GM23338 (cell line): ENCODE data around the gene GRIPAP1. TPM values are rescaled to one million over a fixed set of nuclear protein-coding genes. Genes with fewer than 3 reads are reported as not detected.

Experiments used
- ATAC-seq: fragments of 200-7000 bp; cut with Tn5 transposase; 3 replicates; pipeline ENCODE4 v1.9.1; 2020
- DNase-seq: peaks from one replicate; pipeline ENCODE4 v3.0.0-alpha.2; 2015; ENCODE audit warnings: low spot score
- H2AFZ ChIP-seq: fragments of 200-600 bp; sonication (generic); 2 replicates; pipeline ENCODE4 v1.8.0; 2016; ENCODE audit warnings: antibody characterized with exemption, mild to moderate bottlenecking, moderate library complexity
- H3F3A ChIP-seq: fragments of 200-600 bp; sonication (generic); replicated peaks from 2 replicates; pipeline ENCODE4 v1.8.0; 2017; ENCODE audit warnings: antibody characterized with exemption, mixed run types, low read depth
- H3K27ac ChIP-seq: fragments of 200-600 bp; sonication (generic); 2 replicates; pipeline ENCODE4 v1.6.1; 2016; ENCODE audit warnings: low read depth
- H3K27me3 ChIP-seq: fragments of 200-600 bp; sonication (generic); 2 replicates; pipeline ENCODE4 v1.8.0; 2016; ENCODE audit warnings: mild to moderate bottlenecking, mixed run types, moderate library complexity; ENCODE audit not compliant: insufficient read depth
- H3K36me3 ChIP-seq: fragments of 200-600 bp; sonication (generic); 2 replicates; pipeline ENCODE4 v1.8.0; 2016; ENCODE audit warnings: mild to moderate bottlenecking; ENCODE audit not compliant: insufficient read depth
- H3K4me1 ChIP-seq: fragments of 200-600 bp; sonication (generic); 2 replicates; pipeline ENCODE4 v1.8.0; 2016; ENCODE audit warnings: mild to moderate bottlenecking, moderate library complexity; ENCODE audit not compliant: insufficient read depth
- H3K4me2 ChIP-seq: fragments of 200-600 bp; sonication (generic); 2 replicates; pipeline ENCODE4 v1.7.1; 2017; ENCODE audit warnings: mixed run types
- H3K4me3 ChIP-seq: fragments of 200-600 bp; sonication (generic); 2 replicates; pipeline ENCODE4 v1.6.1; 2016; ENCODE audit warnings: mixed run types
- H3K79me2 ChIP-seq: fragments of 200-600 bp; sonication (generic); replicated peaks from 2 replicates; pipeline ENCODE4 v1.8.0; 2017; ENCODE audit warnings: mild to moderate bottlenecking; ENCODE audit not compliant: insufficient read depth
- H3K9me2 ChIP-seq: fragments of 200-600 bp; sonication (generic); 2 replicates; pipeline ENCODE4 v1.8.0; 2017; ENCODE audit not compliant: insufficient read depth
- H4K20me1 ChIP-seq: fragments of 200-600 bp; sonication (generic); replicated peaks from 2 replicates; pipeline ENCODE4 v1.8.0; 2017; ENCODE audit warnings: mild to moderate bottlenecking; ENCODE audit not compliant: insufficient read depth
- H3K27ac Mint-ChIP-seq: 2 replicates; pipeline ENCODE4 v1.8.0; 2020; ENCODE audit warnings: inconsistent platforms, mild to moderate bottlenecking, moderate library complexity, mixed read lengths
- H3K27me3 Mint-ChIP-seq: 3 replicates; pipeline ENCODE4 v1.8.0; 2022; ENCODE audit warnings: low read depth, mild to moderate bottlenecking, moderate library complexity, mixed read lengths, inconsistent platforms; ENCODE audit not compliant: insufficient read depth, poor library complexity
- H3K36me3 Mint-ChIP-seq: 3 replicates; pipeline ENCODE4 v1.8.0; 2021; ENCODE audit warnings: low read depth, mild to moderate bottlenecking, inconsistent platforms, moderate library complexity, mixed read lengths
- H3K4me1 Mint-ChIP-seq: 3 replicates; pipeline ENCODE4 v1.8.0; 2020; ENCODE audit warnings: mild to moderate bottlenecking, inconsistent platforms, mixed read lengths
- H3K4me3 Mint-ChIP-seq: 3 replicates; pipeline ENCODE4 v1.8.0; 2021; ENCODE audit warnings: moderate library complexity, mild to moderate bottlenecking, inconsistent platforms, mixed read lengths
- H3K9me3 Mint-ChIP-seq: 3 replicates; pipeline ENCODE4 v1.8.0; 2020; ENCODE audit warnings: moderate library complexity, mild to moderate bottlenecking, inconsistent platforms, mixed read lengths
- CREB1 ChIP-seq: fragments of 250-450 bp; sonication (Bioruptor Pico); IDR thresholded peaks from 2 replicates; pipeline ENCODE4 v1.5.0; 2020; ENCODE audit warnings: low read depth, mild to moderate bottlenecking, moderate library complexity
- CTCF ChIP-seq, 2 experiments: fragments of 200-600 bp in 1 of 2; sonication (generic) in 1 of 2; conservative IDR thresholded peaks; 2 replicates each; pipeline versions ENCODE4 v1.5.1 to v1.6.1; 2016 to 2017; ENCODE audit warnings: antibody characterized with exemption in 2 of 2, low read depth in 2 of 2, mild to moderate bottlenecking in 2 of 2, moderate library complexity in 1 of 2
- ETS1 ChIP-seq: IDR thresholded peaks from 2 replicates; pipeline ENCODE4 v1.6.1; 2016; ENCODE audit warnings: antibody characterized with exemption
- EZH2 ChIP-seq: fragments of 200-600 bp; sonication (generic); IDR thresholded peaks from one replicate; pipeline ENCODE4 v1.8.0; 2017; ENCODE audit warnings: antibody characterized with exemption, mild to moderate bottlenecking, low read depth; ENCODE audit not compliant: unreplicated experiment
- EZH2phosphoT487 ChIP-seq: fragments of 200-600 bp; sonication (generic); IDR thresholded peaks from one replicate; pipeline ENCODE4 v1.8.1; 2018; ENCODE audit warnings: antibody characterized with exemption; ENCODE audit not compliant: unreplicated experiment
- JUNB ChIP-seq: IDR thresholded peaks from one replicate; pipeline ENCODE4 v1.6.1; 2016; ENCODE audit warnings: antibody characterized with exemption; ENCODE audit not compliant: unreplicated experiment
- NANOG ChIP-seq: IDR thresholded peaks from 2 replicates; pipeline ENCODE4 v1.6.1; 2016; ENCODE audit warnings: antibody characterized with exemption, borderline replicate concordance
- POLR2AphosphoS5 ChIP-seq: IDR thresholded peaks from 2 replicates; pipeline ENCODE4 v1.6.1; 2016; ENCODE audit warnings: antibody characterized with exemption, low read depth
- STAT1 ChIP-seq: IDR thresholded peaks from one replicate; pipeline ENCODE4 v1.6.1; 2016; ENCODE audit warnings: antibody characterized with exemption; ENCODE audit not compliant: unreplicated experiment
- ZNF114 ChIP-seq: fragments of 250-450 bp; sonication (Bioruptor Pico); IDR thresholded peaks from 2 replicates; pipeline ENCODE4 v1.5.0; 2020; ENCODE audit warnings: mild to moderate bottlenecking, moderate library complexity
- ZNF331 ChIP-seq: fragments of 250-450 bp; sonication (Bioruptor Pico); IDR thresholded peaks from 2 replicates; pipeline ENCODE4 v1.5.0; 2020; ENCODE audit warnings: low read depth, mild to moderate bottlenecking, moderate library complexity
- polyA plus RNA-seq: library from polyadenylated mRNA; unstranded; fragments of >200 nt; fragmentation: Nextera tagmentation; extraction: Ambion mirVana; gene quantifications from 2 replicates; pipeline ENCODE4 v1.2.1, GENCODE V29; 2016
- total RNA-seq: library from RNA; depleted of rRNA; stranded (reverse); fragments of >200 nt; shearing (Covaris generic); gene quantifications from 2 replicates; pipeline ENCODE4 v1.2.3, GENCODE V29; 2014
- TF ChIP-seq, protein P1 (sequence below): IDR thresholded peaks from one replicate; pipeline ENCODE4 v1.6.1; 2018; ENCODE audit warnings: antibody characterized with exemption; ENCODE audit not compliant: unreplicated experiment
- TF ChIP-seq, protein P2 (sequence below): fragments of 250-450 bp; sonication (Bioruptor Pico); IDR thresholded peaks from 2 replicates; pipeline ENCODE4 v1.5.0; 2020; ENCODE audit warnings: mild to moderate bottlenecking, moderate library complexity

GRIPAP1 gene
- total and polyA plus RNA-seq, 2 experiments from 2014 or later = 39.1 to 62.2 TPM

GRCh38 chrX:48978226-48978625 is 23.8 kb downstream of the GRIPAP1 start:
- TF ChIP-seq POLR2AphosphoS5 (no peak), ETS1 (no peak), ZNF331 (CRISPR knock-in tag) (no peak), ZNF114 (CRISPR knock-in tag) (no peak), EZH2phosphoT487 (no peak), CREB1 (CRISPR knock-in tag) (no peak), NANOG (no peak), JUNB (no peak), STAT1 (no peak), EZH2 (no peak), CTCF (conservative IDR thresholded peaks at IDR 0.05; ENCODE audit: low read depth in 2 of 2) (no peak)
- TF ChIP-seq, protein P1, sequence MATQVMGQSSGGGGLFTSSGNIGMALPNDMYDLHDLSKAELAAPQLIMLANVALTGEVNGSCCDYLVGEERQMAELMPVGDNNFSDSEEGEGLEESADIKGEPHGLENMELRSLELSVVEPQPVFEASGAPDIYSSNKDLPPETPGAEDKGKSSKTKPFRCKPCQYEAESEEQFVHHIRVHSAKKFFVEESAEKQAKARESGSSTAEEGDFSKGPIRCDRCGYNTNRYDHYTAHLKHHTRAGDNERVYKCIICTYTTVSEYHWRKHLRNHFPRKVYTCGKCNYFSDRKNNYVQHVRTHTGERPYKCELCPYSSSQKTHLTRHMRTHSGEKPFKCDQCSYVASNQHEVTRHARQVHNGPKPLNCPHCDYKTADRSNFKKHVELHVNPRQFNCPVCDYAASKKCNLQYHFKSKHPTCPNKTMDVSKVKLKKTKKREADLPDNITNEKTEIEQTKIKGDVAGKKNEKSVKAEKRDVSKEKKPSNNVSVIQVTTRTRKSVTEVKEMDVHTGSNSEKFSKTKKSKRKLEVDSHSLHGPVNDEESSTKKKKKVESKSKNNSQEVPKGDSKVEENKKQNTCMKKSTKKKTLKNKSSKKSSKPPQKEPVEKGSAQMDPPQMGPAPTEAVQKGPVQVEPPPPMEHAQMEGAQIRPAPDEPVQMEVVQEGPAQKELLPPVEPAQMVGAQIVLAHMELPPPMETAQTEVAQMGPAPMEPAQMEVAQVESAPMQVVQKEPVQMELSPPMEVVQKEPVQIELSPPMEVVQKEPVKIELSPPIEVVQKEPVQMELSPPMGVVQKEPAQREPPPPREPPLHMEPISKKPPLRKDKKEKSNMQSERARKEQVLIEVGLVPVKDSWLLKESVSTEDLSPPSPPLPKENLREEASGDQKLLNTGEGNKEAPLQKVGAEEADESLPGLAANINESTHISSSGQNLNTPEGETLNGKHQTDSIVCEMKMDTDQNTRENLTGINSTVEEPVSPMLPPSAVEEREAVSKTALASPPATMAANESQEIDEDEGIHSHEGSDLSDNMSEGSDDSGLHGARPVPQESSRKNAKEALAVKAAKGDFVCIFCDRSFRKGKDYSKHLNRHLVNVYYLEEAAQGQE = no peak
- TF ChIP-seq, protein P2, sequence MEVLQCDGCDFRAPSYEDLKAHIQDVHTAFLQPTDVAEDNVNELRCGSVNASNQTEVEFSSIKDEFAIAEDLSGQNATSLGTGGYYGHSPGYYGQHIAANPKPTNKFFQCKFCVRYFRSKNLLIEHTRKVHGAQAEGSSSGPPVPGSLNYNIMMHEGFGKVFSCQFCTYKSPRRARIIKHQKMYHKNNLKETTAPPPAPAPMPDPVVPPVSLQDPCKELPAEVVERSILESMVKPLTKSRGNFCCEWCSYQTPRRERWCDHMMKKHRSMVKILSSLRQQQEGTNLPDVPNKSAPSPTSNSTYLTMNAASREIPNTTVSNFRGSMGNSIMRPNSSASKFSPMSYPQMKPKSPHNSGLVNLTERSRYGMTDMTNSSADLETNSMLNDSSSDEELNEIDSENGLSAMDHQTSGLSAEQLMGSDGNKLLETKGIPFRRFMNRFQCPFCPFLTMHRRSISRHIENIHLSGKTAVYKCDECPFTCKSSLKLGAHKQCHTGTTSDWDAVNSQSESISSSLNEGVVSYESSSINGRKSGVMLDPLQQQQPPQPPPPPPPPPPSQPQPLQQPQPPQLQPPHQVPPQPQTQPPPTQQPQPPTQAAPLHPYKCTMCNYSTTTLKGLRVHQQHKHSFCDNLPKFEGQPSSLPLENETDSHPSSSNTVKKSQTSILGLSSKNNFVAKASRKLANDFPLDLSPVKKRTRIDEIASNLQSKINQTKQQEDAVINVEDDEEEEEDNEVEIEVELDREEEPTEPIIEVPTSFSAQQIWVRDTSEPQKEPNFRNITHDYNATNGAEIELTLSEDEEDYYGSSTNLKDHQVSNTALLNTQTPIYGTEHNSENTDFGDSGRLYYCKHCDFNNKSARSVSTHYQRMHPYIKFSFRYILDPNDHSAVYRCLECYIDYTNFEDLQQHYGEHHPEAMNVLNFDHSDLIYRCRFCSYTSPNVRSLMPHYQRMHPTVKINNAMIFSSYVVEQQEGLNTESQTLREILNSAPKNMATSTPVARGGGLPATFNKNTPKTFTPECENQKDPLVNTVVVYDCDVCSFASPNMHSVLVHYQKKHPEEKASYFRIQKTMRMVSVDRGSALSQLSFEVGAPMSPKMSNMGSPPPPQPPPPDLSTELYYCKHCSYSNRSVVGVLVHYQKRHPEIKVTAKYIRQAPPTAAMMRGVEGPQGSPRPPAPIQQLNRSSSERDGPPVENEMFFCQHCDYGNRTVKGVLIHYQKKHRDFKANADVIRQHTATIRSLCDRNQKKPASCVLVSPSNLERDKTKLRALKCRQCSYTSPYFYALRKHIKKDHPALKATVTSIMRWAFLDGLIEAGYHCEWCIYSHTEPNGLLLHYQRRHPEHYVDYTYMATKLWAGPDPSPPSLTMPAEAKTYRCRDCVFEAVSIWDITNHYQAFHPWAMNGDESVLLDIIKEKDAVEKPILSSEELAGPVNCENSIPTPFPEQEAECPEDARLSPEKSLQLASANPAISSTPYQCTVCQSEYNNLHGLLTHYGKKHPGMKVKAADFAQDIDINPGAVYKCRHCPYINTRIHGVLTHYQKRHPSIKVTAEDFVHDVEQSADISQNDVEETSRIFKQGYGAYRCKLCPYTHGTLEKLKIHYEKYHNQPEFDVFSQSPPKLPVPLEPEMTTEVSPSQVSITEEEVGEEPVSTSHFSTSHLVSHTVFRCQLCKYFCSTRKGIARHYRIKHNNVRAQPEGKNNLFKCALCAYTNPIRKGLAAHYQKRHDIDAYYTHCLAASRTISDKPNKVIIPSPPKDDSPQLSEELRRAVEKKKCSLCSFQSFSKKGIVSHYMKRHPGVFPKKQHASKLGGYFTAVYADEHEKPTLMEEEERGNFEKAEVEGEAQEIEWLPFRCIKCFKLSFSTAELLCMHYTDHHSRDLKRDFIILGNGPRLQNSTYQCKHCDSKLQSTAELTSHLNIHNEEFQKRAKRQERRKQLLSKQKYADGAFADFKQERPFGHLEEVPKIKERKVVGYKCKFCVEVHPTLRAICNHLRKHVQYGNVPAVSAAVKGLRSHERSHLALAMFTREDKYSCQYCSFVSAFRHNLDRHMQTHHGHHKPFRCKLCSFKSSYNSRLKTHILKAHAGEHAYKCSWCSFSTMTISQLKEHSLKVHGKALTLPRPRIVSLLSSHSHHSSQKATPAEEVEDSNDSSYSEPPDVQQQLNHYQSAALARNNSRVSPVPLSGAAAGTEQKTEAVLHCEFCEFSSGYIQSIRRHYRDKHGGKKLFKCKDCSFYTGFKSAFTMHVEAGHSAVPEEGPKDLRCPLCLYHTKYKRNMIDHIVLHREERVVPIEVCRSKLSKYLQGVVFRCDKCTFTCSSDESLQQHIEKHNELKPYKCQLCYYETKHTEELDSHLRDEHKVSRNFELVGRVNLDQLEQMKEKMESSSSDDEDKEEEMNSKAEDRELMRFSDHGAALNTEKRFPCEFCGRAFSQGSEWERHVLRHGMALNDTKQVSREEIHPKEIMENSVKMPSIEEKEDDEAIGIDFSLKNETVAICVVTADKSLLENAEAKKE = no peak
- H3K36me3 Mint-ChIP-seq = peaks cover 74% of the 10 kb centered on the region
- Histone ChIP-seq H3K4me1 (no peaks in the 10 kb centered on the region), H3K27me3 (no peaks in the 10 kb centered on the region), H3K4me2 (no peak overlapping the region), H3K9me2 (no peaks in the 10 kb centered on the region), H3K79me2 (no peaks in the 10 kb centered on the region), H3K4me3 (no peak overlapping the region), H3F3A (no peaks in the 10 kb centered on the region), H3K36me3 (peaks cover 4% of the 10 kb centered on the region; the same call in 1 of the 2 replicates), H2AFZ (no peak overlapping the region), H3K27ac (no peak overlapping the region), H4K20me1 (no peaks in the 10 kb centered on the region)
- H3K9me3 Mint-ChIP-seq = no peaks in the 10 kb centered on the region; the same call in 1 of the 3 replicates
- H3K4me3 Mint-ChIP-seq = no peak overlapping the region
- no peak overlapping the region for H3K27ac Mint-ChIP-seq
- peaks cover under 1% of the 10 kb centered on the region; the same call in 2 of the 3 replicates for H3K4me1 Mint-ChIP-seq
- ATAC-seq (no peak), DNase-seq (no peak)
- peaks cover 2% of the 10 kb centered on the region for H3K27me3 Mint-ChIP-seq
